ENCODE measurements around the gene SOHLH1.

The SOHLH1 gene, protein sequence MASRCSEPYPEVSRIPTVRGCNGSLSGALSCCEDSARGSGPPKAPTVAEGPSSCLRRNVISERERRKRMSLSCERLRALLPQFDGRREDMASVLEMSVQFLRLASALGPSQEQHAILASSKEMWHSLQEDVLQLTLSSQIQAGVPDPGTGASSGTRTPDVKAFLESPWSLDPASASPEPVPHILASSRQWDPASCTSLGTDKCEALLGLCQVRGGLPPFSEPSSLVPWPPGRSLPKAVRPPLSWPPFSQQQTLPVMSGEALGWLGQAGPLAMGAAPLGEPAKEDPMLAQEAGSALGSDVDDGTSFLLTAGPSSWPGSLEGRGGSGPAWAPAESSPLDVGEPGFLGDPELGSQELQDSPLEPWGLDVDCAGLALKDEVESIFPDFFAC

DNA sequence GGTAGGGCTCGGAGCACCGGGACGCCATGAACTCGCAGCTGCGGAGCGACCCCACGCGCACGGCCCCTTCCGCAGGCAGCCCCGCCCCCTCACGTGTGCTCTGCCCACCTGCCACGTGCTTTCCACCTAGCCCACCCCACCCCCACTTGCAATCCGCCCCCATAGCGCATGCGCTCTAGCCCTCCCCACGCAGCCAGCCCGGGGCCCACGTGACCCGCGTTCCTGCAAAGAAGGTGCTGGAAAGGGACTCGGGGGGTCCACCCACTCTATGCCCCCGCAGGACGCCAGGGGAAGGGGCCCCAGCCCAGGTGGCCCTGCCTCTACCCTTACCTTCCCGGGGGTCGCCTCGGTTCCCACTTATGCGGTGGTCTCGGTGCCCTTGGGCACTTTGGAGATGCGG, at the start of gene SOHLH1:
SOHLH1 (minus strand) TSS at position 42 of the 400 bp plus-strand sequence; CDS start at position 28, 14 bp downstream.
- no peak for DNase-seq

DNA sequence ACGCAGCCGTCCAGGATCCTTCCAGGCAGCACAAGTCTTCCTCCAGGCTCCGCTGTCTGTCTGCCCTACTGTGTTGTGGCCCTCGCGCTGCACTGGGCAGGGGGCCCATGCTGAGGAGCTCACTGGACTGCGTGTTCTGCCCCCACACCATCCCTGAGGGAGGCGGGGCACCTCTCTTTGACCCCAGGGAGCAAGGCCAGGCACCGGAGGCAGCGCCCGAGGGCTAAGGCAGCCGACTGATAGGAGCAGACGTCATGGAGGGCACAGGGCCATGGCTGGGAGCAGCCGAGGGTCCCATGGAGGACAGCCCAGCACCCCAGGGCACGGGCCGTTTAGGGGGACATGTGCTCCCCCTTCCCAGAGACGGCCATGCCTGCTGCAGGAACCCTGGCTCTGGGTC, 49.4 kb upstream of the SOHLH1 start:
- no peak for DNase-seq

DNA sequence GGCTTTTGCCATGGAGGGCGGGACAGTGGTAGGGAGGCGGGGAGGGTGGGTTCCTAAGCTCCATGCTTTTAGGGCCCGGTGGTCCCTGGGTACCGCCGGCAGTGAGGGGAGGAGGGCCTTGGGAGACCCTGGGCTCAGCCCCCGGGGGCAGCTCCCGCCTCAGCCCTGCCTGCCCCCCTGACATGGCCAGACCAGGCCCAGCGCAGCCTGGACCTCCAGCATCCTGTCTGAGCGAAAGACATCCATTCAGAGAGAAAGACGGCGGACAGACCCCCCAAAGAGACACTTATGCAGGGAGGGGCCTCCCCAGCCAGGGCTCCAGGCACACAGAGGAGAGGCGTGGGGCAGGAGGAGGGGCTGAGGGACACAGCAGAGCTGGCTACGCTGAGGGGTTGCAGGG, 48.0 kb upstream of the SOHLH1 start:
- DNase-seq: no peak

DNA sequence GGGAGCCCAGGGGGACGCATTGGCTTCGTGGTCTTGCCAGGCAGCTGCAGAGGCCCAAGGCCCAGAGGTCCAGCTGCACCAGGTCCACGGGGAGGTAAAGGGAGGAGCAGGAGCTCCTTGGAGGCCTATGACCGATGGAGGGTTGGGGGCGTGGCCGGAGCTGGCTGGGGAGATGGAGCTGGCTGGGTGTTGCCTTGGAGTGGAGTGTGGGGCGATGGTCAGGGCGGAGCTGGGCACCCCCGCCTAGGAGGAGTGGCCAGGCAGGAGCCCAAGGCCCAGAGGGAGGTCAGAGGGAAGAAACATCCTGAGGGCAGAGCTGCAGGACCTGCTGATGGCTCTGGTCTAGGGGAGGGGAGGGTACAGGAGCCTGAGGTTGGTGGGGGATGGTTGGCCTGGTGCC, 47.3 kb upstream of the SOHLH1 start:
- no peak for DNase-seq

DNA sequence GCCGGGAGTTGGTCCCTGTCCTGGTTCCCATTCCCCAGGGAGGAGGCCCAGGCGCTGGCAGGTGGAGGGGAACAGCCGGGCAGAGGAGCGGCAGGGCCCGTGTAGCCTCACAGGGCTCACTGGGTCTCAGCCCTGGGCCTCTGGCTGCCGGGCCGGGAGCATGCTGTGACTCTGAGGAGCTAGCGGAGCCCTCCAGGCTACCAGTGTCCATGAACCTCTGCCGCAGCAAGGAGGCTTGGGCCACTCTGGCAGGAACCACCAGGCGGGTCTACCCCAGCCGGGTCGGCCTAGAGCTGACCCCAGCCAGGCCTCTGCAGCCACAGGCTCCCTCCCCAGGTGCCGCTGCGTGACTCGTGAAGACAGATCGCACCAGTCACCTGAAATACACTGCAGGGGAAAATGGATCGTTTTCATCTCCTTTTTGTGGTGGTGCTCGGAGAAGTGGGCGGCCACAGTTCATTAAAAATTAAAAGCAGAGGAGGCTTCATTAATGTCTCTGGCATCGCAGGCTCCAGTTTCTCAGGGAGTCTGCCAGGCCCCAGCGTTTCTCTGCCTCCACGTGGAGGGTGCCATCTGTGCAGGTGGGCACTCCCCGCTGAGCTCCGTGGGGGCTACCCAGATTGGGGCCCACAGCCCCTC, 46.5 kb upstream of the SOHLH1 start:
- no peak for DNase-seq

DNA sequence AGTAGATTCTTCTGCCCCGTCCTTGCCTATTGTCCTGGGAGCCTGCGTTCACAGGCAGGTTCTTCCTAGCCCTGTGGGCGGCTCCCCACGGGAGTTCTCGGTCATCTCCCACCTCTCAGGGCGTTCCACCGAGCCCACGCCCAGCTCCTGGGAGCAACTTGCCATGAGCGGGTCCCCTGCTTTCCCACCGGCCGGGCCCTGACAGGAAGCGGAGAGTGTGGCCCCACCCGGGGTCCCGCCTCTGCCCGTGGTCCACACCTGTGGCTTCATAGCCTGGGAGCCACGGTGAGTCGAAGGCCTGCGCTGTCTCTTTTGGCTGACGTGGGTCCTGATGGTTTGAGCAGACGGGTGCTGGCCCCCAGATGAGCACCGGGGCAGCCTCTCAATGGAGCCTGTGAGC, 45.9 kb upstream of the SOHLH1 start:
- no peak for DNase-seq

DNA sequence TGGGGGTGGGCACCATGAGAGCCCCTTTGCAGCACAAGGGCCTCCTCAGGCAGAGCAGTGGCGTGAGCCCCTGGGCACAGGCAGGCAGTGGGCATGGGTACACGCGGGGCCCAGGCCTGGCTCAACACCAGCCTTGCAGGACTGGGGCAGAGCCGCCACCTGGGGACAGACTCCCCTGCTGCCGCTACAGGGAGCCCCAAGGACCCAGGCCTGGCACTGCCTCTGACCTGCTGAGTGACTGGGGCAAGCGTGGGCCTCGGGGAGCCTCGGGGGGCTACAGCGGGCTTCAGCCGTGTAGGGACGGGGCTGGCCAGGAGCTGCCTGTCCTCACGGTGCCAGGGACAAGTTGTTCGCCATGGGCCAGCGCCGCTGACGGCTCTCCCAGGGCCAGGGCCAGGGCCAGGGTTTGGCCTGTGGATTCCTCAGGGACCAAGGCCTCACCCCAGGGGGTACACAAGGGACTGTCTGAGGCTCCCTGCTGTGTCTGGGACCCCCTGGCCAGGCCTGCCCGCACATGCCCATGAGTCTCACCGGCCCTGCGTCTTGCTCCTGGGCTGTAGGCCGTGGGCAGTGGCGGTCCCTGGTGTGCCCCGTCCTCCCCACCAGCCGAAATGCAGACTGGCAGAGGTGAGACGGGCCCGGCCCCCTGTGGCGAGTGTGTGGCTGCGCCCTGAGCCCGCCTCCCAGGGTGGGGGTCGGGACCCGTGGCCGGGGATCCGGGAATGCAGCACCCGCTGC, 45.2 kb upstream of the SOHLH1 start:
- DNase-seq: no peak

DNA sequence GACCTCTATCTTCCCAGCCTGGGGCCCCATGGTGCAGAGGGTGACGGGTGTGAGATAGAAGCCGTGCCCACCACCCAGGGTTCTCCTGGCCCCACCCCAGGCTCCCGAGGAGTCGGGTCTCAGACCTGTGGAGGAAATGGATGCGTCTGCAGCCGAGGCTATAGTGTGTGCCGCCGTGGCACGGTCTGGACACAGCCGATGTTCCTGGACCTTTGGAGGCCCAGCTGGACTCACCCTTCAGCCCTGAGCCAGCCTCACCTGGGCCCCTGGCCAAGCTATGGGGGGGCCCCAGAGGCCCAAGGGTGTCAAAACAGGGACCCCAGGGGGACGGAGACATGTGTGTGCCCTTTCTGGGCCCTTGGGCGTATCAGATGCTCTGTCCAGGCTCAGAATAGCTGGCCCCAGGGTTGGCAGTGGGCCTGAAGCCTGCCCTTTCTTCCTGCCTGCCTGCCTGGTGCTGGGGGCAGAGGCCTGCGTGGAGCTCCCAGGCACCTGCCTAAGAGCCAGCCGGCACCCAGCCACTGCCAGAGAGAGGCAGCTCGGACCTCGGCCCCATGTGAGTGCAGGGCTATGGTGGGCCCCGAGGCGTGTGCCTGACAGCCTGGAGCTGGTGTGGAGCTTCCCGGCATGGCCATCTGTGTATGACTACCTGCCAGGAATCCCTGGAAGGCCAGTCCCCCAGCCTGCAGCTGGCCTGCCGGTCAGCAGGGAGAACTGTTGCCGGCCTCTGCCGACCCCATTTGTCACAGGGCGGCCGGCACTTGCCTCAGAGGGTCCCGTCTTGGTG, 44.5 kb upstream of the SOHLH1 start:
- DNase-seq: no peak

DNA sequence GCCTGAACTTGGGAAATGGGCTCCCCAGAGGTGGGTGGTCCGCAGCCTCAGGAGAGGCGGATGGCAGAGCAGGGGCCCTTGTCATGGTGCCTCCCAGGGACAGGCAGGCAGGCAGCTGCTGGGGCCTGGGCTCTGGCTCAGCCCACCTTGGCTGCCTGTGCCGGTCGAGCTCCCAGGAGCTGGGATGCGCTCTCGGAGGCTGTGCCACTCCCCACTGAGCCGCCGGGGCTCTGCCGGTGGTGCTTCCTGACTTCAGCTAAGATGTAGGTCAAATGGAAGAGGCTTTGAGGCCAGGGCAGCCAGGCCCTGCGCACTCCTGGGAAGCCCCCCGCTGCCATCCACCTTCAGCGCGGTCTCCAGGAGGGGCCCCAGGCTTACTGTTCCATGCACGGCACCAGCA, 43.7 kb upstream of the SOHLH1 start:
- DNase-seq: no peak

DNA sequence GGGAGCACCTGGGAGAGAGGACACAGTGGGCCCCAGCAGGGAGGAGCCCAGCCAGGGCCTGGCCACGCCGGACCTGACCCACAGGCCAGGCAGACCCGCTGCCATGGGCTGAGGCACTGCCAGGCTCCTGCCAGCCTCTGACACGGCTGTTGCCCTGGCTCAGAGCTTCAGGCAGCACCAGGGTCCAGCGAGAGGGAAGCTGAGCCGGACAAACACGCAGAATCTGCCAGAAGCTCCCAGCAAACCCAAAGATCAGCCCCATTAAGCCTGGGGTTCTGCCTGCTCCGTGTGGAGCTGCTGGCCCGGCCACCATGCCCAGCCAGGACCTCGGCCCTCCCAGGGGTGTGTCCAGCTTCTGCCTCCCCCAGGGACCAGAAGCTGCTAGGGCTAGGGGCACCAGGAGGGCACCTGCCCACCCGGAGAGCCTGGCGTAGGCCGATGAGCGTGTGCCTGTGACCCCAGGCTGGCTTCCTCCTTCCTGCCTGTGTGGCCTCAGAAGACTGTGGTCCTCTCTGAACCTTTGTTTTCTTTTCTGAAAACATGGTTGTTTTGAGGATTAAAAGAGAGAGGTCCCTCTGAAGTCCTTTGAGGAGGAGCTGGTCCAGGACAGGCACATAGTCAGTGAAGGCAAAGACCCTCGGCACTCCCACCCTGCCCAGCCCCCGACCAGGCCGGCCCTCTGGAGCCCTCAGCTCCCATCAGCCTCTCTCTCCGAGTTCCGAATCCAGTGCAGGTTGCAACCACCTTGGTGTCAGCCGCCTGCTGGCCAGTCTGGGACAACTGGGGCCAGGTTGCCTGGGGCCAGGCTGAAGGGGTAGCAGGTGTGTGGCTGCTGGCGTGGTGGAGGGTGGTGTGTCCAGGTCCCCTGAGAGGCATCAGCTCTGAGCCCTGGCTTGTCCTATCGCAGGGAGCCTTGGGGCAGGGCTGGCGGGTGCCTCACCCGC, 42.3 kb upstream of the SOHLH1 start:
- no peak for DNase-seq

DNA sequence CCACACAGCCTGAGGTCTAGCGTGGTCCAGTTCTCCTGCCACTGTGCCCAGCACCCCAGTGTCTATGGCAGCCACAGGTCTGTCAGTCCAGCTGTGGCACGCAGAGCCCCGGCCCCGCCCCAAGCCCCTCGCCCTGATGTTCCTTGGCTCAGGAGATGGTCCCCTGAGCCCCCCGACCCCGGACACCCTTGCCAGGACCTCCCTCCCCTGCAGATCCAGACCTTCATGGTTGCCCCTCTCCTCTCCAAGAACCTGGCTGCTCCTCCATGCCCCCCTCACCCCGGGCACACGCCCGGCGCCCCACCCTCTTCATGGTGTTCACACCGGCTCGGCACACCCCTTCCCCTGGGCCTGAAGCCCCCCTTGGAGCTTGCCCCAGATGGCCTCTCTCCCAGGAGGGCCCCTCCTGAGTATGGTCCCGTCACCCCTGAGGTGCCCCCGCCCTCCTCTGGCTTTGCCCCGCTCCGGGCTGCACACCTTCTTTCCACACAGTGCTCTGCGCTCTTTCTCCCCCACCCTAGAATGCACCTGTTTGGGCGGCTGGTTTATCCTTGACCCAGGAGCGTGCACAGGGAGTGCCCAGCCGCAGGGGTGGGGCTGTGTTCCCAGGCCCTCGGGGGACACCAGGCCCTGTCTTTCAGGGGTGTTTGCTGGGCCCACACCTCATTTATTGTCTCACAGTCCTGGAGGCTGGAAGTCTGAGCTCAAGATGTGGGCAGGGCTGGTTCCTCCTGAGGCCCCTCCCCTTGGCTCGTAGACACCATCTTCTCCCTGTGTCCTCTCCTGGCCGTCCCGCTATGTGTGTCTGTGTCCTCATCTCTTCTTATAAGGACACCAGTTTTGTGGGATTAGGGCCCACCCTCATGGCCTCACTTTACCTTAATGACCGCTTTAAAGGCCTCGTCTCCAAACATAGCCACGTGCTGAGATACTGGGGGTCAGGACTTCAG, 40.3 kb upstream of the SOHLH1 start:
- no peak for DNase-seq

DNA sequence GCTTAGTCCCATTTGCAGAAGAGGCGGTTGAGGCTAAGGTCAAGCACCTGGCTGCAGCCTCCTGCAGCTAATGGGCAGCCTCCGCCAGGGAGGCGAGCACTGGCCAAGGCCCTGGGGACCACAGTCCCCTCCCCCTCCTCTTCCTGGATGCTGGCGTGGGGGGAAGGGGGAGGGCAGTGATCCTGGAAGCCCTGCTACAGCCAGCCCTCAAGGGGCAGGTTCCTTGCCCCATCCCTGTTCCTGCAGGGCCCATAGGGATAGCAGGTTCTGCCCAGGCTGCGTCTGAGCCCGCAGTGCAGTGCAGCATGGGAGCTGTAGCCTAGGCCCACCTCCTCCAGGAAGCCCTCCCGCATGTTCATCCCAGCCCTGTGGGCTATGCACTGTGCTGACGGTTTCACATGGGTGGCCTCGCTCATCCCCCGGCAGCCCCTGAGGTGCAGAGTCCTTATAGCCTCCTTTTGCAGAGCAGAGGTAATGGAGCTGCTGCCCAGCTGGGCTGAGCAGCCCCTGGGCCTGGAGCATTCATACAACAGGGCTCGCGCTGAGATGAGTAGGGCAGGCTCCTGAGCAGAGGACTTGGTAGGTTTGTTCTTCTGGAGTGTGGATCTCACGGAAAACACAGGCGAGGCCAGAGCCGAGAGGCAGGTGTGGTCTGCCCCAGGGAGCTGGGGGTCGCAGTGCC, 38.7 kb upstream of the SOHLH1 start:
- no peak for DNase-seq

DNA sequence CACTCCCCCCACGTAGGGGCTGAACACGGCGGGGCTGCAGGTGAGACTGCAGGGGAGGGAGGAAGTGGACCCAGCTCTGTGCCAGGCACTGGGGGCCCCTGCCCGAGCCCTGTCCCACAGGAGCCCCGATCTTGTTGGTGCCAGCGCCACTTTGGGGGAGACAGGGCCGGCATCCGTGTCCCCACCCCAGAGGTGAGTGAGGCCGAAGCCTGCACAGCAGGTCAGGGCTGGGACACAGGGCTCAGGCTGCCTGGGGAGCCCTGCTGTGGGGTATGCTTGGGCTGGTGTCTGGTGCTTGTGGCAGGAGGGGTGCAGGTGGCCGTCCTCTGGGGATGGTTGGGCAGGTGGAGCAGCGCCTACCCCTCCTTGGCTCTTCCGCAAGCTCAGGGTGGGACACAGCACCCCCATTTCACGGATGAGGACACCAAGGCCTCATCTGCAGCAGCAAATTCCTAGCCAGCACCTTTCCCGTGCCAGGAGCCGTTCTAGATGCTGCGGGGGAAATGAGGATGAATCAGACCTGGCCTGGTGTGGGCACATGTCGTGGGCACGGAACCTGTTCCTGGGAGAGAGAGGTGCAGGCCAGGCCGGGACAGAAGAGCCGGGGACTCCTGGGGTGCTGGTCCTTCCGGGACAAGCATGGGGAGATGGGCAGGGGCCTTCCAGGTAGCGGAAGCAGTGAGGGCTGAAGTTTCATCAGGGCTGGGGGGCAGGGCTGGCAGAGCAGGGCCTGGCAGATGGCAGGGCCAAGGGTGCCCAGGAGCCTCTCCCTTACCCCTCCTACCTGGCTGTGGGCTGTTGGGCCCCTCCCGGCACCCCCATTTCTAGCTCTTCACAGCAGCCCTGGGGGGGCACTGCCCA, 37.9 kb upstream of the SOHLH1 start:
- no peak for DNase-seq

DNA sequence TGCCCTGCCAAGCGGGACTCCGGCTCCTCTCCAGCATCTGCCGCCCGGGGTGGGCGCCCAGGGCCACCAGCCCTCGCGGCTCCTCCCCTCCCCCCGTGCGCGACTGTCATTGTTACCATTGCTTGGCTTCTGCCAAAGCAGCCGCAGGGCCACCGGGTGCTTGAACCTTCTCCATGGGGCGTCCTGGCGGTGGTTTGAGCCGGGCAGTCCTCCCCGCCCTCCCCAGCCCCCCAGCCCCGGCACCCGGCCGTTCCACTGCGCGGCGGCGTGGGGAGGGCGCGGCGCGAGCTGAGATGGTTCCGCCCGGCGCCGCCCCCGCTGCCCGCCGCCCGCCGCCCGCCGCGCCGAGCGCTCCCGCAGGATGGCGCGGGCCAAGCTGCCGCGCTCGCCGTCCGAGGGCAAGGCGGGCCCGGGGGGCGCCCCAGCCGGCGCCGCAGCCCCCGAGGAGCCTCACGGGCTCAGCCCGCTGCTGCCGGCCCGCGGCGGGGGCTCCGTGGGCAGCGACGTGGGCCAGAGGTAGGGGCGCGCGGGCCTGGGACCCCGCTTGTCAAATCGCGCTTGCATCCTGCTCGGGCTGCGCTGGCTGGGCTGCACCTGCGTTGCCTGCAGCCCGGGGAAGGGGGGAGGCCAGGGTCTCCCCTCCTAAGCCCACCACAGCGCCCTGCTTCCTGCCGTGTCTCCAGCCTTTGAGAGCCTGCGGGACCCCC, 37.1 kb upstream of the SOHLH1 start:
- DNase-seq: no peak

DNA sequence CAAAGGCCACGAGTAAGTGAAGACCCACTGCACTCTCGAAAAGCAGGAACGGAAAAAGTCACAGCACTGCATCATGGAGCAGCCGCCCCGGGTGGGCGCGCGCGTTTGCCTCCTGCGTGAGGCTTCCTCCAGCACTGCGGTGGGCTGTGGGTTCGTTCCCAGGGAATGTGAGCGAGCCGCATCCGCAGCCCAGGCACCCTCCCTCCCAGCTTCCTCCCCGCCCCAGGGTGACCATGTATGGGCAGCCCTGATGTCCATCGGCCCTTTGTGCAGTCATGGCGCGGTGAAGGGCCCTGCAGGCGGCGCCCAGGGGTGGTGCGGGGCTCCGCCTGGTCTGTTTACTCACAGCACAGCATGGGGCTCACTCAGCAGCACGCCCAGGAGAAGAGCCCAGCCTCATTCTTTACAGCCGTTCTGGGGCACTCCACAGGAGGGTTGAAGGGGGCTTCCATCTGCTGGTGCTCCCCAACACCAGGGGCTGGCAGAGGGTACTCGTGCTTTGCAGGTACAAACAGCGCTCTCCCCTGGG, 35.4 kb upstream of the SOHLH1 start:
- DNase-seq: no peak

DNA sequence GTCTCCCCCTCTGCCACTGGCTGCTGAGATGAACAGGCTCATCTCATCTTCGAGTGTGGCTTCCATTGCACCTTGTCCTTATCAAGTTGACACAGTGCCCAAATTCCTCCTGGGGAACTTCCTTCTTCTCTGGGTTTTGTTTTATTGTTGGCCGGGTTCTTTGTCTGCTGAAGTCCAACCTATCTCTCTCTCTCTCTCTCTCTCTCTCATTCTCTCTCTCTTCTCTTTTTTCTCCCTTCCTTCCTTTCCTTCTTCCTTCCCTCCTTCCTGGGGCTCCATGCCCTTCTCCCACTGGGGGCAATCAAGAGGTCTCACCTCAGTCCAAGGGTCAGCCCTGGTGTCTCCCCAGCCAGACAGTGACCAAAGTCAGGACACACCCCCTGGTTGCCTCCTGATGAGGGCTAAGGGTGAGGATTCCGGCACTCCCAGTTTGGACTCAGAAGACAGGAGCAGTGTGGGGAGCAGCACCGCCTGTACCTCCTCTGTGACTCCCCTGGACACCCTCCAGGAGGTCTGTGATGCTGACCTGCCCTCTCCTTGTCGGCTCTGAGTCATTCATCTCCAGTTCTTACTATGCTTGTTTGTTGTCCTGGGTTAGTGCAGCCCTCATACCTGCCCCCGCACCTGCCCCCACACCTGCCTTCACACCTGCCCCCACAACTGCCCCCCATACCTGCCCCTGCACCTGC, 33.4 kb upstream of the SOHLH1 start:
- no peak for DNase-seq

DNA sequence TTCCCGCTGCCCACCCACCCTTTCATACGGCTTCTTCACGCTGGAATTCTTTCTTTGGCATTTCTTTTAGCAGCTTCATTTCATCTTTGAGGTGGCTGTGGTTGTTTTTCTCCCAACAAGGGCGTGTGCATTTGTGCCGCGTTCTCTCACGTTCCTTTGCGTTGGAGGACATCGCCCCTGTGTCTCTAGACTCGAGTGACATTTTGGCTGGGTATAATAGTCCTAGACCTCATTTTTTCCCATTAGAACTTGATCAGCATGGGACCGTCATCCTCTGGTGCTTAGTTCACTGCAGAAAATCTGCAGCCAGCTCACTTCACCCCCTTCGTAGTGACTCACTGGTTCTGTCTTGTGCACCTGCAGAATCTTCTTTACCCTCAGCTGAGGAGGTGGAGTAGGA, 32.2 kb upstream of the SOHLH1 start:
- no peak for DNase-seq

DNA sequence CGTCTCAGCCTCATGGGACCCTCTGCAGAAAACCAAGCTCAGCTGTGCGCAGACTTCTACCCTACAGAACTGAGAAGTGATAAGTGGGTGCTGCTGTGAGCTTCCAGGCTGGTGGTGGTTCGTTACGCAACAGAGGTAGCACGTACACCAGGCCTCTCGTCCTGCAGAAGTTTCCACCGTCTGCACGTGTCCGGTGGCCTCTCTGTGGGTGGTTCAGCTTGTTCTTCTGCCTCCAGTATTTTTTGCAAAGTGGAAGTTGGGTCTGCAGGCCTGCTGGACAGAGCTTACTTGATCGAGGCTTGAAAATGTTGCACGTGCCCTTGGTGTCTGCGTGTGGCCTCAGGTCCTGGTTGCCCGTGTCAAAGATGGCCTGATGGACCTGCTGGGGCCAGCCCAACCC, 30.2 kb upstream of the SOHLH1 start:
- DNase-seq: no peak
